Activated T-cell treated with anti-CD3 and anti-CD28 coated beads for 4 hours (primary cell): ENCODE measurements around the gene CYP2J2.
"Not testable (repeated sequence)": the region's sequence is repeated elsewhere in the genome, so short reads cannot be mapped to it uniquely, and the experiment has no call there.

Experiments
- DNase-seq: peaks from one replicate; pipeline ENCODE4 v3.0.0-alpha.2; 2020

CYP2J2 gene, protein sequence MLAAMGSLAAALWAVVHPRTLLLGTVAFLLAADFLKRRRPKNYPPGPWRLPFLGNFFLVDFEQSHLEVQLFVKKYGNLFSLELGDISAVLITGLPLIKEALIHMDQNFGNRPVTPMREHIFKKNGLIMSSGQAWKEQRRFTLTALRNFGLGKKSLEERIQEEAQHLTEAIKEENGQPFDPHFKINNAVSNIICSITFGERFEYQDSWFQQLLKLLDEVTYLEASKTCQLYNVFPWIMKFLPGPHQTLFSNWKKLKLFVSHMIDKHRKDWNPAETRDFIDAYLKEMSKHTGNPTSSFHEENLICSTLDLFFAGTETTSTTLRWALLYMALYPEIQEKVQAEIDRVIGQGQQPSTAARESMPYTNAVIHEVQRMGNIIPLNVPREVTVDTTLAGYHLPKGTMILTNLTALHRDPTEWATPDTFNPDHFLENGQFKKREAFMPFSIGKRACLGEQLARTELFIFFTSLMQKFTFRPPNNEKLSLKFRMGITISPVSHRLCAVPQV

DNA sequence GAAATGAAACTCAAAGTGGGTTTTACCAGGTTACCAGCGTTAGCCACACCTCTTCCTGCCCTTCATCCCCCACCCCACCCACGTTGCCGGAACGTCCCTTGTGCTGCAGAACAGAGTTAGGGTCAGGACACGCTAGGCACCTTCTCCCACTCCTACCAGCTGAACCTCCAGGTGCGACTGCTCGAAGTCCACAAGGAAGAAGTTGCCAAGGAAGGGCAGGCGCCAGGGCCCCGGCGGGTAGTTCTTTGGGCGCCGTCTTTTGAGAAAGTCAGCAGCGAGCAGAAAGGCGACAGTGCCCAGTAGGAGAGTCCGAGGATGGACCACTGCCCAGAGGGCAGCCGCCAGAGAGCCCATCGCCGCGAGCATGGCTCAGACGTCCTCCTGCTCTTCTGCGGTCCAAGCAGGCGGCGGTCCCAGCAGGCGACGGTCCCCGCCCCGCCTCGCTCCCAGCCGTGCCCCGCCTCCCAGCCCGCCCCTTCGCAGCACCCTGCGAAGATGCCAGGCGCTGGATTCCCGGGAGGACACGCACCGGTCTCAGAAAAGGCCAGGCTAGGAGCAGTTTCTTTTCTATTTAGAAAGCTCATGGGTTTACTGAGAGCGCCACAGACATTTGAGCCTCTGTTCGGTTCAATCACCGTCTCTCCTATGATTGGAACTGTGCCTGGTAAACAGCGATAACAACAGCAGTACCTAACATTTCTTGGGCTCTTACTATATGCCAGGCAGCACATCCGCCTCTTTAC, at the start of gene CYP2J2:
Gene CYP2J2 (minus strand): TSS at position 393 of the 743 bp plus-strand sequence. CDS start 27 bp downstream, at position 366.
- DNase-seq, result peak; percentile 21

DNA sequence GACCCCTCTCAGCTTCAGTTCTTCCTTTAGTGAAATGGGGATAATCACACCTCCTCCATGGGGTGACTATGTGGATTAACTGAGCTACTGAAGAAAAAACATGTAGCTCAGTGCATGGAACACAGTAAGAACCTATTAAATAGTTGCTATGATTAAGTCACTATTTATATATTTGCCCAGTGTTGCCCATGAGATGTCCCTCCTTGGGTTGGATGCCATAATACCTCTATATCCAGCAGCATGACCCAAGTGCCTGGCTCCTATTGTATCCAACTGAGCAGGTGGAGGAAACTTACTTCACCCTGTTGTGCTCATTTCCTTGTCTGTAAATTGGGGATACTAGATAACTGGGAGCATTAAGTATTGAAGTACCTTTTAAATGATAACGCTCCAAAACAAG, 47.1 kb upstream of the CYP2J2 start:
- no peak for DNase-seq

DNA sequence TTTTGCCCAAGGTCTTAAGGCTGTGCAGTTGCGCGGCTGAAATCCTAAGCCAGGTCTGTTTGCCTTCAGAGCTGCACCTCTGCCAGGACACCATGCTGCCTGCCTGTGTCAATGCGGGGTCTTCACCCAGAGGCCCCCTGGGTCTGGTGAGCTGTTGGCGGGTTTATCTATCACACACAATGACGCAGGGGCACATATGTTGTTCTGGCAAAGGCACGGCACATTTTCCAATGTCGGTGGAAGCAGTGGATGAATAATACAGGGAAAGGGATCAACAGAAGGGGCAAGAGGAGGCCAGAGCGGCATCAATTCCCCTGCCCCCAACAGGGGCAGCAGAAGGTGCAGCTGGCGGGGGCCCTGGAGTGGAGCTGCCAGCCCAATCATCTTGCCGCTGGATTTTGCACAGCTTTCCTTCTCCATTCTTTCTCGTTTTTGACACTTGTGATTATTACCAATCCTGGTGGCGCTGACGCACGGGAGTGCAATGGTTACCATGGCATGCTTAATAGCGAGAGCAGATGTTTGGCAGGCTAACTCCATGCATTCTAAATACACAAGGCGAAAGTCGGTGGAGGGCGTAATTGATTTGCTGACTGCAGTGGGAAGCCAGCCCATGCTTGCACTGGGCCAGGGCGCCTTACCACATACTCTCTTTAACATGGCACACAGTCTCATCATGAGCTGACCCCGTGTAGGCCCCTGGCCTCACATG, 45.8 kb upstream of the CYP2J2 start:
- no peak for DNase-seq

DNA sequence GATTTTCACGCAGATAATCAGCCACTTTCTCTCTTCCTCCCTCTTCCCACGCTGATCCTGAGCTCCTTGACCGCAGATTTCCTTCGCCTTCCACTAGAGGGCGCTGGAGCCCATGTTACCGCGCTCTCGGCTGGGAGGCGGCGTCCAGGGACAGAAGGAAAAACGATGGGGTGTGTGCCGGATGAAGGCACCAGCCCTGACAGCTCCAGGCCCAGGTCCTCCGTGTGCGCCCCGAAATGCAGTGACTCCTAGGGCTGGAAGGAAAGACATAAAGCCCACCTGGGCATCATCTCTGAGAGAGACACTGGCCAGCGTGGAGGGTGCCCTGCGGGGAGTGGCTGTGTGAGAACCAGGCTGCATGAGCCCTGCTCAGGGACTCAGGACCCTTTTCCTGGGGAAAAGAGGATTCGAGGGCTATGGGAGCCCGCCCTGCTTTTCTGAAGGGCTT, 44.9 kb upstream of the CYP2J2 start:
- DNase-seq, result peak; percentile 37

DNA sequence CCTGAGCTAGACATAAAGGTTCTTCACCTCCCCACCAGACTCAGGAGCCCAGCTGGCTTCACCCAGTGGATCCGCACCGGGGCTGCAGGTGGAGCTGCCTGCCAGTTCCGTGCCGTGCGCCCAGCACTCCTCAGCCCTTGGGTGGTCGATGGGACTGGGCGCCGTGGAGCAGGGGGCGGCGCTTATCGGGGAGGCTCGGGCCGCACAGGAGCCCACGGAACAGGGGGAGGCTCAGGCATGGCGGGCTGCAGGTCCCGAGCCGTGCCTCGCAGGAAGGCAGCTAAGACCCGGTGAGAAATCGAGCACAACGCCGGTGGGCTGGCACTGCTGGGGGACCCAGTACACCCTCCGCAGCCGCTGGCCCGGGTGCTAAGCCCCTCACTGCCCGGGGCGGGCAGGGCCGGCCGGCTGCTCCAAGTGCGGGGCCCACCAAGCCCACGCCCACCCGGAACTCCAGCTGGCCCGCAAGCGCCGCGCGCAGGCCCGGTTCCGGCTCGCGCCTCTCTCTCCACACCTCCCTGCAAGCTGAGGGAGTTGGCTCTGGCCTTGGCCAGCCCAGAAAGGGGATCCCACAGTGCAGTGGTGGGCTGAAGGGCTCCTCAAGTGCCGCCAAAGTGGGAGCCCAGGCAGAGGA, 43.1 kb upstream of the CYP2J2 start:
- not testable (repeated sequence) for DNase-seq

DNA sequence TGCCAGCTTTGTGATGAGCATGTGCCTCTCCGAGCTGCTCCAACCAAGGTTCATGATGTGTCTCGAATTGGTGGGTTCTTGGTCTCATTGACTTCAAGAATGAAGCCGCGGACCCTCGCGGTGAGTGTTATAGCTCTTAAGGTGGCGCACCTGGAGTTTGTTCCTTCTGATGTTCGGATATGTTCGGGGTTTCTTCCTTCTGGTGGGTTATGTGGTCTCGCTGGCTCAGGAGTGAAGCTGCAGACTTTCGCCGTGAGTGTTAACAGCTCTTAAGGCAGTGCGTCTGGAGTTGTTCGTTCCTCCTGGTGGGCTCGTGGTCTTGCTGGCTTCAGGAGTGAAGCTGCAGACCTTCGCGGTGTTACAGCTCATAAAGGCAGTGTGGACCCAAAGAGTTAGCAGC, 42.2 kb upstream of the CYP2J2 start:
- DNase-seq, result not testable (repeated sequence)

DNA sequence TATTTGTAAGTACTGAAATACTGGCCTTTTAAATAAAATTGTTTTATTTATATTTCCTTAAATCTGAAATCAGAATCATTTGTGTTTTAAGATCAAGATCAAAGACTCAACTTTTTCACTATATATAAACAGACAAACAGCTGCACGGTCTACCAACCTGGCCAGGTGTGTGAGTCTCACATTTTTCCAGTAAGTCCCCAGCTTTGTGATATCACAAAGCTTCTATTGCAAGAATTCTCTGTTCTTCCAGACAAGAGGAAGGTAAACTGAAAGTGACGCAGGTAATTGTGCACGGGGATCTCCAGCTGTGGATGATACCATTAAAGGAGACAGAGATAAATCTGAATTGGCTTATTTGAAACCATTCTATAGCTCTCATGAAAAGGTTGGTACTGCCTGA, 41.2 kb upstream of the CYP2J2 start:
- no peak for DNase-seq

DNA sequence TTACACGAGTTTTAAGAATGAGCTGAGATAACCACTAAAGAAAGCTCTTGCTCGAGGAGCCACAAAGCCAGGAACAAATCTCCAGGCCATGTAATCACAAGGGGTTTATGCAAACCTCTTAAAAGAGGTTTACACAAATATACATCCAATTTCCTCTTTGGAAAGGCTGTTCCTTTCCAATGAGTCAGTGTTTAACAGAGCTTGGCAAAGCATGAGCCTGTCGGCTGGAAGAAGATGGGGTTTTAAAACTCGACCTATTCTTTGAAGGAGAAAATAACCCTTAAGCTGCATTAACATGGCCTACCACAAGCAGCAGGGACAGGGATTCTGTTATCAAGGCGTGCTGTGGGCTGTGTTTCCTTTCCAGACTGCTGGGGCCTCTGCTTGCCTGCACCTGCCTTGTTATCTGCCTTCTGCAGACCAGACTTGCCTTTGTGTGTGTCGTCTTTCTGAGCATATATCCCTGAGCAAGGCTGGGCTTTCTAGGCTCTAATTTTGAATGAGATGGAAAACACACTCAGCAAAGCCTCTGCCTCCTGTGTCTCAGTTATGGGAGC, 40.6 kb upstream of the CYP2J2 start:
- no peak for DNase-seq

DNA sequence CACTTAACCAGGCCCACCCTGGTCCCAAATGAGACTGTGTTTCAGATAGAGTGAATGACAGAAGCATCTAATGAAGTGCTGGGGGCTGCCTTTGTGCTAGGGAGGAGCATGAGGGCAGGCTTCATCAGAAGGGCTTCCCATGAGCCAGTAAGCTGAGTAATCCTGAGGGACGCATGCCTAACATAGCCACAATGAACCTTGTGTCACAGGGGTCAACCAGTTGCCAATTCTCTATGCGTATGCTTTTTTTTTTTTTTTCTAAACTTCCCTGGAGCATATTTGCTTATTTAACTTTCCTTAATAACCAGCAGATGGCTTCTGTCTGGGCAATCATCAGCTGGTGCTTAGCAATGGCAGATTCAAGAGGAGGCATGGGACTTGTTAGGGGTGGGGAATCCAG, 25.5 kb upstream of the CYP2J2 start:
- no peak for DNase-seq

DNA sequence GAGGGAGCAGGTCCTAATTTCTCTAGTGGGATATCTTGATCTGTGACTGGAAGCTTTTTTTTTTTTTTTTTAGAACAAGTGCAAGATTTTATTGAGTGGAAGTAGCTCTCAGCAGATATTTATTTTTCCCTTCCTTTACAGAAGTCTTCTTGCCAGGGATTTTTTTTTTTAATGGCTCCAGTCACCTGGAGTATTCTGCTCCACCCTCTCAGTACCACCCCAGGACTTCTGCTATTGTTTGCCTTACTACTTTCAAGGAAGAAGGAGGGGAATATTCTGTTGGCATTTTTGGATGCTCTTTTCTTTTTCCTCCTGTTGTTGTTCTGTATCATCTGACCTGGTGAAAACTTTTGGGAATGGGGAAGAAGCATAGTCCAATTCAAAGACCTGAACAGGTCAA, 23.1 kb upstream of the CYP2J2 start:
- no peak for DNase-seq

DNA sequence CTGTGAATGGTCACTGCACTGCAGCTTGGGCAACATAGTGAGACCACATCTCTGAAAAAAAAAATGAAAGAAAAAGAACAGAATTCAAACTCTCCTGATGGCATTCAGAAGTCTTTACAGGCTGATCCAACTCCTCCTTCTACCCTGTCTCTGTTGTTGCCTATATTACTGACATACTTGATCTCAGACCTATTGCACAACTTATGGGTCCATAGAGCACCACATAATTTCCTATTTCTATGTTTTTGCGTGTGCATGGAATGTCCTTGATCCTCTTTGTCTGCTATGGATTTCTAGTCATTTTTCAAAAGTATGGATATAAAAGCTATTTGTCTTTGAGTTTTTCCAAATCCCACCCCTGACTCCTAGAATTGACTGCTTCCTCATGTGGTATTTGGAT, 22.4 kb upstream of the CYP2J2 start:
- no peak for DNase-seq

DNA sequence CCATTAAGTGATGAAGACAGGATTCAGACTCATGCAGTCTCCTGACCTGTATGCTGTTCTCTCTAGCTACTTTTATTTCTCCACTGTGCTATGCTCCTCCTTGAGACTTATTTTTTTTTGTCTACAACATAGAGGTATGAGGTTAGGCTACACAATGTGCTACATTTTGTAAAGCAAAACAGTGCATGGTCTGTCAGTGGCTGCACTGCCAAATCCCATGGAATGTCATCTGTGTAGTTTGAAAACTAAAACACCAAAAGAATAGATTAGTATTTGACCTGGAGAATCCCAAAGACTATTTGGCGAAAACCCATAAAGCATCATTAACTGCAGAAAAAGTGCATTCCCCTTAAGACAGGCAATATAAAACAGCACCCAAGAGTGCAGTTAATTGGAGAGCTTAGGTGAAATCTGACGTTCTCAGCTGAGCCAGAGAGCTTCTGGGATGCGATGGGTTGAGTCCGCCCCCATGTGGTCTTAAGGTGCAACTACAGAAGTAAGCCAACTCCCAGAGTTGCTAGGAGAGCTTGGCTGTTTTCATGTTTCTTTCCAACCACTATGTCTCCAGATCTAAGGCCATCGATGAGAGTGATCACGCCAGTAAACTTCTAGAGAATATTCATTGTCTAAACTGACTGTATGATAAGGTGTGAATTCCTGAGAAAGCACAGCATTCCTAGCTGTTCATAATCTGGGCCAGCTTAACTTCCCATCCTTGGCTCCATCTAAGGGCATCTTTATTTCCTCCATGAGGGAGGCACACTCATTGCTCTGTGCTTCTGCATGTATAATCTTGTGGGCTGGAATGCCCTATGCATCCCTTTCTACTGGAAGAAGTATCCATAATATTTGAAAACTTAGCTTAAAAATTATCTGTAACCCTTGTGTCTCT, 20.7 kb upstream of the CYP2J2 start:
- peak; percentile 27 for DNase-seq

DNA sequence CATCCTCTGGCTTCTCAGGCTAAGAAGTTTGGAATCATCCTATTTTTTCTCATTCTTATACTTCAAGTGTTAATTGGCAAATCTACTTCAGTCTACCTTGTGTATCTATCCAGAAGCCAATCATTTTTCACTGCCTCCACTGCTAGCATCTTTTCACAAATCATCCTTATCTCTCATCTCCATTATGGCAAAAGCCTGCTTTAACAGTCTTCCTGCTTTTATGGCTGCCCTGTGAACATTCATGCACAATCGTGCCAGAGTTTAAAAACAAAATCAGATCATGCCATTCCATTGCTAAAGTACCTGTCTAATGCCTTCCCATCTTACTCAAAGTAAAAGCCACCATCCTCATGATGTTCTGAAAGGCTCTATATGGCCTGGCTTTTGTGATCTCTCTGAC, 19.2 kb upstream of the CYP2J2 start:
- DNase-seq, result no peak

DNA sequence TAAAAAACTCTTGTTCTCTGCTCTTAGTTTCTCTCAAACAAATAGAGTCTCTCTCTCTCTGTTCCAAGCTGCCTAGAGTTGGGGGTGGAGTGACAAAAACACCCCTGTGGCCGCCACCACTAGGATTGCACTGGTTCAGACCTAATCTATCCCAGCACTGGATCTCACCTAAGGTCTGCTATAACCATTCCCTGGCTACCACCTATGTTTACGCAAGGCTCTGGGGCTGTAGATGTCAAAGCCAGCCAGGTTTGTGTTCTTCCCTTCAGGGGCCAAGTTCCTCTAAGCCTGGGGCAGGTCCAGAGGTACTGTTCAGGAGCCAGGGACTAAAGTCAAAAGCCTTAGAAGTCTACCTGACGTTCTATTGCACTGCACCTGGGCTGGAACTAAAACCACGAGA, 12.8 kb upstream of the CYP2J2 start:
- DNase-seq, result no peak

DNA sequence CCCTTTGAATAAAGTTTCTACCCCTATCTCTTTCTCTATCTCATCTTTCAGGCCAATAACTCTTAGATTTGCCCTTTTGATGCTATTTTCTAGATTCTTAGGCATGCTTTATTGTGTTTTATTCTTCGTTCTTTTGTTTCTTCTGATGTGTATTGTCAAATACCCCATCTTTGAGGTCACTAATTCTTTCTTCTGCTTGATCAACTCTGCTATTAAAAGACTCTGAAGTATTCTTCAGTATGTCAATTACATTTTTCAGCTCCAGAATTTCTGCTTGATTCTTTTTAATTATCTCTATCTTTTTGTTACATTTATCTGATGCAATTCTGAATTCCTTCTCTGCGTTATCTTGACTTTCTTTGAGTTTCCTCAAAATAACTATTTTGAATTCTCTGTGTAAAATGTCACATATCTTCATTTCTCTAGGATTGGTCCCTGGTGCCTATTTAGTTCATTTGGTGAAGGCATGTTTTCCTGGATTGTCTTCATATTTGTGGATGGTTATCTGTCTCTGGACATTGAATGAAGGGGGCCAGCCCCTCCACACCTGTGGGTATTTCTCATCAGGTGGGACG, 11.2 kb upstream of the CYP2J2 start:
- no peak for DNase-seq

DNA sequence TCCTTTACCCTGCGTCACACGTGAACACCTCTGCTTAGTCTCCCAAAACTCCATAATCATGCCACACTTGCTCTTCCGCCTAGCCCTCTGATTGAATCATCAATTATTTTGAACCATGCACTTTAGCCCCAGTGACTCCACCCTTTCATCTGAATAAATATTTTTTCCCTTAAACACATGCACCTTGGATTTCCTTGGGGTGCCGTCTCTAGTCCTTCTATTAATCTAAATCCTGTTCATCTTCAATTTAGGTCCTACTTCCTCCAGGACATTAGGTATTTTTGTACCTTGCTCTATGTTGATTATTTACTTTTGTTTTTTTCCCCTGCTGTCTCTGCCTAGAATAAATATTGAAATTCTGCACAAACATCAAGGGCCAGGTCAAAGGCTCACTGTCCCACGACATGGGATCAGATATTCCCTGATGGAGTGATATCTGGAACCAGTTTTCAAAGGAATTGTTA, 9.8 kb upstream of the CYP2J2 start:
- DNase-seq, result no peak

DNA sequence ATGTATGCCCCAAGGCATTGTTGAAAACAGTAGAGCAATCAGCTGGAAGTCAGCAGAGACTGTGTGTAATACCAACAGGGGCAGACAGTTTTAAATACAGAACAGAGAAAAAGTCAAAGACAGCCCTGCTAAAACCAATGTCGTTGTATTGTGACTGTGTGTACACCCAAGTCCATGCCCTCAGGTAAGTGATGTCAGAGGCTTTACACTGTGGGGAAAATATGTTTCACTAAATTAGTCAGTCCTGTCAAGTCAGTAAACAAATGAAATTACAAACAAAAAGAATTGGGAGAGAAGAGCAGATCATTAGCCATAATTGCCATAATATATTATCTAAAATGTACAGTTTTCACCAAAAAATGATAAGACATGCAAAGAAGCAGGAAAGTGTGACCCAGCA, 2.4 kb upstream of the CYP2J2 start:
- DNase-seq, result no peak

DNA sequence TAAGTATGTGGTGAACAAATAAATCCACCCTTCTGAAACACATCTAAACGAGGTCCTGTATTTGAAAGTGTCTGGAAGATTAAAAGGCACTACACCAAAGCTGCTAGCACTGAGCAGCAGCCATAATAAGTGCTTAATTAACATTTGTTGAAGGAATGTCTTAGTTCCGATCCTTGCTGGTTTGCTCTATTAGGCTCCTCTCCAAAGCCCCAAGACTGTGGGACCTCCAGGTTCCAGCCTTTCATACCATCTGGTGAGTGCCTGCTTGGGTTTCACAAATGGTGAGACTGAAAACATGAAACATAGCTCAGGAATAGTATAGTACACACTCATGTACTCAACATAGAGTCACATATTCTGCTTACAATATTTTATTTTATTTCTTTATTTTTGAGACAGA, 640 bp upstream of the CYP2J2 start:
- no peak for DNase-seq

DNA sequence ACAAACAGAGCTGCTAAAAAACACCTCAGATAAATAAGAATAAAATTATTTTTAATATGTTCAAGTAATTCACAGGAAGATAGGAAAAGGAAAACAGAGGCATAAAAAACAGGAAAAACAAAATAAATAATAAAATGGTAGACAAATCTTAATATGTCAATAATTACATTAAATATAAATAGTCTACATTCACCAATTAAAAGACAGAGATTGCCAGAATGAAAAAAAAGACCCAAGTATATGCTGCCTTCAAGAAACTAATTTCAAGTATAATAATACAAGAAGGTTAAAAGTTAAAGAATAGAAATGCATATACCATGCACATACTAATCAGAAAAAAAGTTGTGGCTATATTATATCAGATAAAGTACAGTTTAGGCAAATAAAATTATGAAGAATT, 1.9 kb downstream of the CYP2J2 start:
- no peak for DNase-seq

DNA sequence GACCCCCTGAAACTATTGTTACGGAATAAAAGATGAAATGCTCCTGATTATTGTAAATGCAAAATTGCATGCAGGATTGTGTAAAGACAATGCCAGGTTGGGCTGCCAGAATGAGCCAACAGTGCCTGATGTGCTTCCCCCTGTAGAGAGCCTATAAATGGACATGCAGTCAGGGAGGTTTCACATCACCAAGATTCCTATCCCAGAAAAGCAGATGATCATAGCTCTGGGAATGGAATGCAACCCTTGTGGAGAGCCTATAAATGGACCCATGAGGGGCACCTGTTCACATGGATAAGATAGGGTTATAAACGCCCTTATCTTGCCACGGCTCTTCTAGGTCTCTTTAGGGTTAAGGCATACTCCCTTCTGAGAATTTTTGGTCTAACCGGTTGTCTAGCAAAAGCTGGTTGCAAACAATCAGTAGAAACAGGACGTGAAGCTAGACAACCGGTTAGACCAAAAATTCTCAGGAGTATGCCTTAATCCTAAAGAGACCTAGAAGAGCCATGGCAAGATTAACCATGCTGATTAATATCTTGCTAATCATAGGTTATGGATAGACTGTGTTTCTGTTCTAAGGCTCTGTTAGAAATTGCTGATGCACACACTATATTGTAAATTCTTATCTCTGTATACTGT, 5.2 kb downstream of the CYP2J2 start:
- not testable (repeated sequence) for DNase-seq

DNA sequence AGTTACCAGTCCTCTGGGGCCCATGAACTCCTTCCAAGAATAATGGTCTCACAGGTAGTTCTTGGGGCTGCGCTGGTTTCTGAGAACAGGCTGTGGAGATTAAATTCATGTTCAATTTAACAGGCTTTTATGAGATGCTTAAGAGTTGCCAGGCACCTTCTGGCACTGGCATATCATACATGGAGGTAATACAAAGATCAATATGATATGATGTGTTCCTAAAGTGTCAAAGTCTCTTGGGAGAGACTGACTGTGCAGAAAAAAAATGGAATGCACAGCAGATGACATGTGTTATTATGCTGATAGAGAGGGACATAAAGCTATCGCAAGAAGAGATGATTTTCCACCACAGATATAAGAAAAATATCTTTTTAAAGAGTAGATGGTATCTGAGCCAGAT, 6.8 kb downstream of the CYP2J2 start:
- DNase-seq, result no peak
